HepG2 (cell line): ENCODE results near the gene SPCS1. TPM values are rescaled to one million over a fixed set of nuclear protein-coding genes. Genes with fewer than 3 reads are reported as not detected.

ENCODE experiments used
- BHLHE40 ChIP-seq: IDR thresholded peaks from 2 replicates; pipeline ENCODE4 v1.6.1; 2011; ENCODE audit warnings: low read length, improper control_type of control experiment
- CBX2 ChIP-seq, 2 experiments: fragments of 200-600 bp in 1 of 2; sonication (generic); formaldehyde crosslinking in 1 of 2; IDR thresholded peaks; 2 replicates each; pipeline versions ENCODE4 v1.7.0 to v1.8.1; 2018 to 2022; ENCODE audit warnings: low read depth in 2 of 2, low read length in 1 of 2, mild to moderate bottlenecking in 1 of 2, missing genetic modification reagents in 1 of 2
- ESRRA ChIP-seq: sonication (generic); formaldehyde crosslinking; IDR thresholded peaks from 2 replicates; pipeline ENCODE4 v1.5.1; 2020; ENCODE audit warnings: mild to moderate bottlenecking, low read depth, missing genetic modification reagents
- ETS1 ChIP-seq: sonication (generic); formaldehyde crosslinking; IDR thresholded peaks from 2 replicates; pipeline ENCODE4 v1.4.0; 2020; ENCODE audit warnings: missing genetic modification reagents
- FIP1L1 ChIP-seq: fragments of 200-400 bp; formaldehyde crosslinking; IDR thresholded peaks from 2 replicates; pipeline ENCODE4 v1.6.1; 2018; ENCODE audit warnings: low read depth, mild to moderate bottlenecking, low read length, moderate library complexity, borderline replicate concordance; ENCODE audit not compliant: insufficient read depth
- GMEB2 ChIP-seq: IDR thresholded peaks from 2 replicates; pipeline ENCODE4 v1.6.1; 2016; ENCODE audit warnings: missing biosample characterization, missing genetic modification reagents, low read depth
- LCORL ChIP-seq, 2 experiments: fragments of 450-650 bp in 1 of 2; sonication (generic) in 1 of 2; formaldehyde crosslinking in 1 of 2; IDR thresholded peaks; 2 replicates each; pipeline versions ENCODE4 v1.5.0 to v1.6.1; 2017 to 2020; ENCODE audit warnings: antibody characterized with exemption in 1 of 2, missing genetic modification reagents in 1 of 2
- MEIS2 ChIP-seq: sonication (generic); formaldehyde crosslinking; IDR thresholded peaks from 2 replicates; pipeline ENCODE4 v1.9.0; 2021; ENCODE audit warnings: mild to moderate bottlenecking, missing genetic modification reagents
- NFIC ChIP-seq: IDR thresholded peaks from 2 replicates; pipeline ENCODE4 v1.6.1; 2012; ENCODE audit warnings: mild to moderate bottlenecking, low read length, inconsistent platforms
- PPARG ChIP-seq: conservative IDR thresholded peaks from 2 replicates; pipeline ENCODE4 v1.6.1; 2016; ENCODE audit warnings: missing biosample characterization, missing genetic modification reagents
- SIX1 ChIP-seq: sonication (generic); formaldehyde crosslinking; IDR thresholded peaks from 2 replicates; pipeline ENCODE4 v1.4.0; 2020; ENCODE audit warnings: missing genetic modification reagents, borderline replicate concordance
- SP2 ChIP-seq: sonication (generic); formaldehyde crosslinking; IDR thresholded peaks from 2 replicates; pipeline ENCODE4 v1.5.1; 2020; ENCODE audit warnings: mild to moderate bottlenecking, missing genetic modification reagents
- TBX3 ChIP-seq: fragments of 450-650 bp; IDR thresholded peaks from 2 replicates; pipeline ENCODE4 v1.6.1; 2017; ENCODE audit warnings: antibody characterized with exemption, mild to moderate bottlenecking, inconsistent platforms, borderline replicate concordance
- TERF1 ChIP-seq: sonication (generic); formaldehyde crosslinking; IDR thresholded peaks from 2 replicates; pipeline ENCODE4 v1.8.0; 2022; ENCODE audit warnings: mild to moderate bottlenecking, missing genetic modification reagents, moderate library complexity
- ZBTB8A ChIP-seq: sonication (generic); formaldehyde crosslinking; IDR thresholded peaks from 2 replicates; pipeline ENCODE4 v1.4.0; 2020; ENCODE audit warnings: mild to moderate bottlenecking, low read depth, missing genetic modification reagents, borderline replicate concordance
- ZFYVE20 ChIP-seq: sonication (generic); formaldehyde crosslinking; IDR thresholded peaks from 2 replicates; pipeline ENCODE4 v1.8.0; 2023; ENCODE audit warnings: low read depth, mild to moderate bottlenecking, moderate library complexity, missing genetic modification reagents, borderline replicate concordance
- ZNF44 ChIP-seq: sonication (generic); formaldehyde crosslinking; IDR thresholded peaks from 2 replicates; pipeline ENCODE4 v1.5.1; 2020; ENCODE audit warnings: mild to moderate bottlenecking, missing genetic modification reagents
- ZNF510 ChIP-seq: sonication (generic); formaldehyde crosslinking; IDR thresholded peaks from 2 replicates; pipeline ENCODE4 v1.4.0; 2020; ENCODE audit warnings: low read depth, mild to moderate bottlenecking, missing genetic modification reagents
- ZNF512B ChIP-seq: sonication (generic); formaldehyde crosslinking; IDR thresholded peaks from 2 replicates; pipeline ENCODE4 v1.5.1; 2020; ENCODE audit warnings: missing genetic modification reagents, mild to moderate bottlenecking, borderline replicate concordance
- ZNF589 ChIP-seq: sonication (generic); formaldehyde crosslinking; conservative IDR thresholded peaks from 2 replicates; pipeline ENCODE4 v1.8.0; 2022; ENCODE audit warnings: mild to moderate bottlenecking, moderate library complexity, missing genetic modification reagents
- ZNF672 ChIP-seq: sonication (generic); formaldehyde crosslinking; IDR thresholded peaks from 2 replicates; pipeline ENCODE4 v1.8.1; 2022; ENCODE audit warnings: missing genetic modification reagents
- polyA plus RNA-seq, 8 experiments: library from polyadenylated mRNA; depleted of rRNA in 3 of 8; stranded (reverse) in 7 of 8; unstranded in 1 of 8; fragments of >200 nt; fragmentation: Illumina TruSeq in 4 of 8; extraction: Trizol in 4 of 8; gene quantifications; 2 replicates each; pipeline versions ENCODE4 v1.2.1 to v1.2.3, GENCODE V29; 2011 to 2016; ENCODE audit warnings: low read depth in 4 of 8, missing spikeins in 1 of 8, mixed read lengths in 1 of 8; ENCODE audit not compliant: insufficient read depth in 1 of 8
- total RNA-seq, 5 experiments: library from RNA; depleted of rRNA; stranded (reverse); fragments of >200 nt; fragmentation: Illumina TruSeq; extraction: Trizol; gene quantifications; 2 replicates each; pipeline ENCODE4 v1.2.3, GENCODE V29; 2016; ENCODE audit warnings: low read depth in 1 of 5

Gene SPCS1
- total and polyA plus RNA-seq, 2 of the 13 experiments (the other 11 are each of a cell fraction or from before 2014, with no cell fraction given): 84.6 to 120 TPM

GRCh38 chr3:52705688-52706686 is at the start of gene SPCS1, which contains the start of gene GLT8D1 (continued):
- TF ChIP-seq GMEB2: peak; percentile 39; the same call in 1 of the 2 replicates
- TF ChIP-seq ZNF589 (CRISPR knock-in tag): 0 out of 2 replicates have a peak, but pooled peaks have one; percentile 37
- TF ChIP-seq ZBTB8A (CRISPR knock-in tag): no peak
- 0 out of 2 replicates have a peak, but pooled peaks have one; percentile 54 for TF ChIP-seq ZNF510 (CRISPR knock-in tag)
- no peak for TF ChIP-seq ZNF512B (CRISPR knock-in tag)
- no peak for TF ChIP-seq ZNF672 (CRISPR knock-in tag)
- peak; percentile 79; the same call in 1 of the 2 replicates for TF ChIP-seq ZFYVE20
- peak; percentile 4; the same call in 1 of the 2 replicates for TF ChIP-seq BHLHE40
- no peak; the same call in 1 of the 2 replicates for TF ChIP-seq ETS1 (CRISPR knock-in tag)
- TF ChIP-seq TBX3: no peak; the same call in 1 of the 2 replicates
- TF ChIP-seq MEIS2 (CRISPR knock-in tag): peak; percentile 68; the same call in 1 of the 2 replicates
- no peak for TF ChIP-seq FIP1L1
- TF ChIP-seq CBX2 (IDR thresholded peaks at IDR 0.05; ENCODE audit: low read depth, low read length): no peak
- no peak for TF ChIP-seq CBX2 (CRISPR knock-in tag; IDR thresholded peaks at IDR 0.05; ENCODE audit: low read depth)
- no peak for TF ChIP-seq ESRRA (CRISPR knock-in tag)
- no peak for TF ChIP-seq PPARG (CRISPR knock-in tag)
- no peak for TF ChIP-seq SIX1 (CRISPR knock-in tag)
- no peak for TF ChIP-seq LCORL (IDR thresholded peaks at IDR 0.05)
- peak; percentile 49 for TF ChIP-seq LCORL (CRISPR knock-in tag; IDR thresholded peaks at IDR 0.05)
- TF ChIP-seq TERF1: no peak
- TF ChIP-seq ZNF44: no peak
- no peak for TF ChIP-seq NFIC
- TF ChIP-seq SP2 (CRISPR knock-in tag): peak; percentile 63
